Measurements from ENCODE around the gene KRTAP4-8.

- TF ChIP-seq EZH2 (IDR thresholded peaks at IDR 0.05; ENCODE audit: borderline replicate concordance, low read depth, low read length, severe bottlenecking): no peak
- TF ChIP-seq, protein P1, sequence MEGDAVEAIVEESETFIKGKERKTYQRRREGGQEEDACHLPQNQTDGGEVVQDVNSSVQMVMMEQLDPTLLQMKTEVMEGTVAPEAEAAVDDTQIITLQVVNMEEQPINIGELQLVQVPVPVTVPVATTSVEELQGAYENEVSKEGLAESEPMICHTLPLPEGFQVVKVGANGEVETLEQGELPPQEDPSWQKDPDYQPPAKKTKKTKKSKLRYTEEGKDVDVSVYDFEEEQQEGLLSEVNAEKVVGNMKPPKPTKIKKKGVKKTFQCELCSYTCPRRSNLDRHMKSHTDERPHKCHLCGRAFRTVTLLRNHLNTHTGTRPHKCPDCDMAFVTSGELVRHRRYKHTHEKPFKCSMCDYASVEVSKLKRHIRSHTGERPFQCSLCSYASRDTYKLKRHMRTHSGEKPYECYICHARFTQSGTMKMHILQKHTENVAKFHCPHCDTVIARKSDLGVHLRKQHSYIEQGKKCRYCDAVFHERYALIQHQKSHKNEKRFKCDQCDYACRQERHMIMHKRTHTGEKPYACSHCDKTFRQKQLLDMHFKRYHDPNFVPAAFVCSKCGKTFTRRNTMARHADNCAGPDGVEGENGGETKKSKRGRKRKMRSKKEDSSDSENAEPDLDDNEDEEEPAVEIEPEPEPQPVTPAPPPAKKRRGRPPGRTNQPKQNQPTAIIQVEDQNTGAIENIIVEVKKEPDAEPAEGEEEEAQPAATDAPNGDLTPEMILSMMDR (IDR thresholded peaks at IDR 0.05; ENCODE audit: borderline replicate concordance, extremely low read depth, low read length, poor library complexity, severe bottlenecking): no peak
Observed at GRCh38 chr17:41064301-41064700, 33.6 kb downstream of the KRTAP4-8 start.
